NCI-H146 treated with DMSO at 0.1 percent for 48 hours (cell line): Measurements from ENCODE around the gene C12orf54.
"Not testable (repeated sequence)": the region's sequence is repeated elsewhere in the genome, so short reads cannot be mapped to it uniquely, and the experiment has no call there.

Source experiments
- DNase-seq: peaks from one replicate; lab custom pipeline; 2025; ENCODE audit not compliant: unreplicated experiment; lab: John Stamatoyannopoulos, UW

The C12orf54 gene

GRCh38 chr12:48508987-48509386, 26.7 kb downstream of the C12orf54 start:
- DNase-seq = no peak

- DNase-seq = no peak
These were observed 27.8 kb downstream of the C12orf54 start for GRCh38 chr12:48510111-48510510.

GRCh38 chr12:48512855-48513254, 30.6 kb downstream of the C12orf54 start:
- no peak for DNase-seq

- no peak for DNase-seq
These were observed 32.4 kb downstream of the C12orf54 start for GRCh38 chr12:48514728-48515127.

- DNase-seq = not testable (repeated sequence)
These were observed 38.1 kb downstream of the C12orf54 start for GRCh38 chr12:48520381-48520780.

GRCh38 chr12:48525332-48525731, 43.0 kb downstream of the C12orf54 start, which contains the start of gene OR8S1:
Gene OR8S1, plus strand, starts transcription at chr12:48525632. Its CDS starts 0 bp downstream, at chr12:48525632.
- no peak for DNase-seq

- no peak for DNase-seq
These were observed 45.8 kb downstream of the C12orf54 start for GRCh38 chr12:48527891-48528670.

- DNase-seq = no peak
These were observed 50.3 kb downstream of the C12orf54 start for GRCh38 chr12:48532601-48533000.

GRCh38 chr12:48536602-48537001, 54.3 kb downstream of the C12orf54 start:
- DNase-seq = no peak

- DNase-seq = peak; percentile 9
These were observed 60.1 kb downstream of the C12orf54 start for GRCh38 chr12:48542300-48542928.

GRCh38 chr12:48545833-48546469, 63.7 kb downstream of the C12orf54 start:
- DNase-seq = no peak
